H1 (cell line): ENCODE results near the gene NAA50. TPM values are rescaled to one million over a fixed set of nuclear protein-coding genes. Genes with fewer than 3 reads are reported as not detected.

Experiments
- CTCF ChIP-seq, 3 experiments: IDR thresholded peaks; 1 replicate in 2 of 3; 2 replicates in 1 of 3; pipeline versions ENCODE4 v1.5.1 to v1.6.1; 2011; ENCODE audit warnings: low read length in 3 of 3, mild to moderate bottlenecking in 3 of 3, inconsistent platforms in 2 of 3, low read depth in 1 of 3, moderate library complexity in 1 of 3; ENCODE audit not compliant: insufficient read depth in 1 of 3; ENCODE audit errors: control extremely low read depth in 1 of 3
- KDM5A ChIP-seq: fragments of 200-600 bp; IDR thresholded peaks from 2 replicates; pipeline ENCODE4 v1.7.1; 2012; ENCODE audit warnings: mild to moderate bottlenecking, low read length, inconsistent platforms, mixed read lengths
- NRF1 ChIP-seq: IDR thresholded peaks from 2 replicates; pipeline ENCODE4 v1.6.1; 2011; ENCODE audit warnings: mild to moderate bottlenecking, low read depth, low read length, improper control_type of control experiment
- POLR2AphosphoS5 ChIP-seq: IDR thresholded peaks from 2 replicates; pipeline ENCODE4 v1.6.1; 2011; ENCODE audit warnings: low read depth, low read length
- TAF1 ChIP-seq: IDR thresholded peaks from 2 replicates; pipeline ENCODE4 v1.6.1; 2011; ENCODE audit warnings: mild to moderate bottlenecking, low read depth, low read length
- ZNF274 ChIP-seq: IDR thresholded peaks from 2 replicates; pipeline ENCODE4 v1.7.0; 2012; ENCODE audit warnings: low read length, borderline replicate concordance; ENCODE audit errors: extremely low read depth
- polyA plus RNA-seq, 7 experiments: library from polyadenylated mRNA; depleted of rRNA in 3 of 7; stranded (reverse) in 5 of 7; unstranded in 2 of 7; fragments of >200 nt in 5 of 7; fragments of 200-250 nt in 2 of 7; gene quantifications; 1 replicate in 5 of 7; 2 replicates in 1 of 7; 4 replicates in 1 of 7; pipeline versions ENCODE4 v1.2.1 to v1.2.3, GENCODE V29; 2011 to 2013; ENCODE audit warnings: missing spikeins in 2 of 7, mixed read lengths in 2 of 7
- total RNA-seq: library from RNA; stranded (reverse); fragmentation: NEBNext Ultra II Directional; extraction: Animal tissue kit (Norgen Biotek cat#: 25700); gene quantifications from 2 replicates; pipeline ENCODE4 v1.2.1, GENCODE V29; 2021

Gene NAA50
- total and polyA plus RNA-seq, 2 of the 8 experiments (the other 6 are each of a cell fraction or from before 2014, with no cell fraction given), result 46.6 to 231 TPM

GRCh38 chr3:113776564-113776963 is 30.5 kb upstream of the NAA50 start (continued):
- TF ChIP-seq CTCF (IDR thresholded peaks at IDR 0.05; ENCODE audit: control extremely low read depth in 1 of 3, insufficient read depth in 1 of 3, low read depth in 1 of 3, low read length in 3 of 3) (no peak), TAF1 (no peak), NRF1 (no peak), POLR2AphosphoS5 (no peak), KDM5A (no peak), ZNF274 (no peak)
